Activated CD4-positive, alpha-beta T cell treated with anti-CD3 and anti-CD28 coated beads, Interleukin-10, Interleukin-2, amounts not matched to agents 100 ng/mL and 50 ng/mL, durations not matched to agents 16 hours and 8 hours (primary cell): Measurements from ENCODE around the gene PSMD8.
A peak's percentile ranks its signal among the peaks of the same experiment; 100 is the strongest.
"Not testable (repeated sequence)": the region's sequence is repeated elsewhere in the genome, so short reads cannot be mapped to it uniquely, and the experiment has no call there.

ENCODE experiments used
- DNase-seq: peaks from one replicate; pipeline ENCODE4 v3.0.0-alpha.2; 2020

PSMD8 gene

GRCh38 chr19:38362076-38362945 lies 12.1 kb upstream of the PSMD8 start:
- peak; percentile 90 for DNase-seq

- not testable (repeated sequence) for DNase-seq
Measured at GRCh38 chr19:38362946-38363688, 11.3 kb upstream of the PSMD8 start.

- no peak for DNase-seq
Measured at GRCh38 chr19:38367041-38367440, 7.3 kb upstream of the PSMD8 start.

GRCh38 chr19:38369584-38369983 lies 4.8 kb upstream of the PSMD8 start:
- no peak for DNase-seq

GRCh38 chr19:38370299-38370698 lies 4.1 kb upstream of the PSMD8 start:
- no peak for DNase-seq

GRCh38 chr19:38371081-38371480 lies 3.3 kb upstream of the PSMD8 start:
- DNase-seq = no peak

GRCh38 chr19:38373907-38374331 lies 452 bp upstream of the PSMD8 start:
- DNase-seq = no peak

- DNase-seq = no peak
Measured at GRCh38 chr19:38375098-38375493, 725 bp downstream of the PSMD8 start.

- DNase-seq = no peak
Measured at GRCh38 chr19:38375748-38376147, 1.4 kb downstream of the PSMD8 start.

- DNase-seq = no peak
Measured at GRCh38 chr19:38376576-38376975, 2.2 kb downstream of the PSMD8 start.

GRCh38 chr19:38377052-38377451 lies 2.7 kb downstream of the PSMD8 start:
- DNase-seq = no peak

- no peak for DNase-seq
Measured at GRCh38 chr19:38378866-38379265, 4.5 kb downstream of the PSMD8 start.

- no peak for DNase-seq
Measured at GRCh38 chr19:38381138-38381537, 6.8 kb downstream of the PSMD8 start.

GRCh38 chr19:38383184-38383583 lies 8.8 kb downstream of the PSMD8 start:
- DNase-seq = no peak

GRCh38 chr19:38383743-38384142 lies 9.4 kb downstream of the PSMD8 start:
- DNase-seq = no peak

GRCh38 chr19:38384209-38385027 lies 10.0 kb downstream of the PSMD8 start:
- no peak for DNase-seq

GRCh38 chr19:38385057-38385803 lies 10.9 kb downstream of the PSMD8 start:
- no peak for DNase-seq

- no peak for DNase-seq
Measured at GRCh38 chr19:38385804-38386257, 11.5 kb downstream of the PSMD8 start.

- DNase-seq = no peak
Measured at GRCh38 chr19:38386300-38386970, 12.1 kb downstream of the PSMD8 start.

- DNase-seq = no peak
Measured at GRCh38 chr19:38386971-38387549, 12.7 kb downstream of the PSMD8 start.
